ENCODE measurements around the gene PSTPIP1.

PSTPIP1 gene

DNA sequence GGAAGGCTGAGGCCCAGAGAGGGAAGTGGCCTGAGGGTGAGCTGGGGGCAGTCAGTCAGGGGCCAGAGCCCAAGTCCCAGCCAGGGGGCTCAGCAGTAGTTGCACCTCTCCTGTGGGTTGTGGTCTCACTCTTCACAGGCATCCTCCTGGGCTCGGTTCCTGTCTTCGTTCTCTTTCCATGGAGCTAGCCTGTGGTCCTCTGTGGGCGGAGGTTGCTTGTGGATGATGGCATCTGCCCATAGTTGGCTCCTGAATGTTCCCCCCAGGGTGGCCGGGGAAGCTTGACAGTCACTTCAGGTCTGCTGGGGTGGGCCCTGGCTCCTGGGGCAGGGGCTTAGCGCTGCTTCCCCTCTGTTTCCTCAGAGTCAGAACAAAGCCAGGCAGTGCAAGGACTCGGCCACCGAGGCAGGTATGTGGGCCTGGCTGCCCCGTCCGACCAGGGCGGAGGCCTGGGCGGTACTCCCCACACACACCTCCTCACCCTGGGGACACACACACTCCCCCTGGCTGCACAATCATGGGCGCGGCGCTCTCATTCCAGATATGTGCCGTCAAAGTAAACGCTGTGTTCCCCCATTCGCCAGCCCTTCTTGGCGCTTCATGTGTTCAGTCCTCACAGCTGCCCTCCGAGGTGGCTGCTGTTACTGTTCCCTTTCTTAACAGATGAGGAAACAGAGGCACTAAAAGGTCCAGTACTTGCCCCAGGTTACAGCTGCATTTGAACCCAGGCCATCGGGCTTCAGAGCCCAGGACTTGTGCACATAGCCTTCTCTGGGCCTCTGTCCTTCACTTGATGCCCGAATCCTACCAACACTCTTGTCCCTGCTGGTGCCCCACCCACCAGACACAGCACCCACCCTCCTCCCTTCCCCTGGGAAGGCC lies 34.5 kb downstream of the PSTPIP1 start:
- Histone ChIP-seq H3K9ac (ENCODE audit: low read length) (no peak overlapping the region), H3K27me3 (ENCODE audit: control insufficient read depth in 1 of 2, insufficient read depth in 2 of 2, low read length in 2 of 2) (peaks cover 0 to 17% of the 10 kb centered on the region in 2 donors), H3K4me1 (ENCODE audit: insufficient read depth, low read length) (no peaks in the 10 kb centered on the region), H3K27ac (ENCODE audit: low read depth, low read length) (no peak overlapping the region), H3K36me3 (ENCODE audit: insufficient read depth, low read length) (no peaks in the 10 kb centered on the region), H3K9me3 (ENCODE audit: low read length) (no peaks in the 10 kb centered on the region), H3K4me3 (ENCODE audit: low read depth in 1 of 2, low read length in 2 of 2) (no peak overlapping the region)

DNA sequence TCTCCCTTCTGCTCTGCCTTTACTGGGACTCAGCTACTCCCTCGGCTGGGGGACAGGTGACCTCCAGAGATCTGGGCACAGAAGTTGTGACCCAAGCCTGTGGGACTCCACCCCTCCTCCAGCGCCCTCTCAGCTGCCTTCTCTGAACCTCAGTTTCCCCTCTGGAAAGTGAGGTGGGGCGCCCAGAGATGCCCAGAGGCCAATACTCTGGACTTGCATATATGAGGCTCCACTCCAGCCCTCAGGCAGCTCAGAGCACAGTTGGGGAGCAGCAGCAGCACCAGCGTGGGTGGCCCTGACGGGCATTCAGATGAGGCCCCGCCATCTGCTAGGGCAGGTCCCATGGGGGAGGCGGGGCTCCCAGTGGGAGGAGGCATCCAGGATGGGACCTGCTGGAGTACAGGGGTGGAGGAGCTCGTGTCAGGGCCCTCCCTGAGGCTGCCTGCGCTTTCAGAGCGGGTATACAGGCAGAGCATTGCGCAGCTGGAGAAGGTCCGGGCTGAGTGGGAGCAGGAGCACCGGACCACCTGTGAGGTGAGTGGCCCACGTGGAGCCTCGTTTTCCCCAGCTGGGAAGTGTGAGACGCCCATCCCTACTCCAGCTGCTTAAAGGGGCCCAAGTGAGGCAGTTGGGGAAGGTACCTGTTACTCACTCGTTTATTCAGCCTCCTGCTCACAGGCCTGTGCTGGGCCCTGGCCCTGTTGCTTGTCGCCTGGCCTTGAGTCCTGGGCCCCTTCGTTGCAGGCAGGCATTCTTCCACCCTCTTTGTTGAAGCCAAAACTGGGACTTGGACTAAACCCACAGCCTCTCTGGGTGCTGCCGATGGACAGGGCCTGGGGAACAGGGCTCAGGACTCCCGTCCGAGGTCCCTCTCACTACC lies 35.4 kb downstream of the PSTPIP1 start:
- H3K4me3 ChIP-seq (ENCODE audit: low read depth in 1 of 2, low read length in 2 of 2) = no peak overlapping the region
- H3K4me1 ChIP-seq (ENCODE audit: insufficient read depth, low read length) = peaks cover 4% of the 10 kb centered on the region
- no peak overlapping the region for H3K27ac ChIP-seq (ENCODE audit: low read depth, low read length)
- H3K9ac ChIP-seq (ENCODE audit: low read length) = no peak overlapping the region
- H3K27me3 ChIP-seq (ENCODE audit: control insufficient read depth in 1 of 2, insufficient read depth in 2 of 2, low read length in 2 of 2) = peaks cover 0 to 20% of the 10 kb centered on the region in 2 donors
- no peaks in the 10 kb centered on the region for H3K36me3 ChIP-seq (ENCODE audit: insufficient read depth, low read length)
- no peaks in the 10 kb centered on the region for H3K9me3 ChIP-seq (ENCODE audit: low read length)

DNA sequence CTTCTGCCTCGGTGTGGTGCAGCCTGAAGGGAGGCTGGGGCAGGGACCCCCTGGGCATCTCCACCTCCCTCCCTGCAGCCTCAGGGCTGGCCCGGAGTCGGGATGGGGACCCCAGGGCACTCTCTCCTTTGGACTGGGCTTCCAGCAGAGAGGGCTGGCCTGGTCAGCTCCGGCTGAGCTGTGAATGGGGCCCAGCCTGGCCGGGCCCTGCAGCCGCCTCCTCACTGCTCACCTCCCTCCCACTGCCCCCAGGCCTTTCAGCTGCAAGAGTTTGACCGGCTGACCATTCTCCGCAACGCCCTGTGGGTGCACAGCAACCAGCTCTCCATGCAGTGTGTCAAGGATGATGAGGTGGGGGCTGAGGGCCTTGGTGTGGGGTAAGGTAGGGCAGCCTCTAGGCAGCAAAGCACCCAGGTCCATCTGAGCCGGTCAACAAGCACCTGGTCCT lies 36.0 kb downstream of the PSTPIP1 start:
- Histone ChIP-seq H3K27ac (ENCODE audit: low read depth, low read length) (peak overlapping the region; percentile 13), H3K9ac (ENCODE audit: low read length) (no peak overlapping the region), H3K4me3 (ENCODE audit: low read depth in 1 of 2, low read length in 2 of 2) (no peak overlapping the region), H3K9me3 (ENCODE audit: low read length) (no peaks in the 10 kb centered on the region), H3K4me1 (ENCODE audit: insufficient read depth, low read length) (peaks cover 4% of the 10 kb centered on the region), H3K36me3 (ENCODE audit: insufficient read depth, low read length) (no peaks in the 10 kb centered on the region), H3K27me3 (ENCODE audit: control insufficient read depth in 1 of 2, insufficient read depth in 2 of 2, low read length in 2 of 2) (peaks cover 0 to 20% of the 10 kb centered on the region in 2 donors)

DNA sequence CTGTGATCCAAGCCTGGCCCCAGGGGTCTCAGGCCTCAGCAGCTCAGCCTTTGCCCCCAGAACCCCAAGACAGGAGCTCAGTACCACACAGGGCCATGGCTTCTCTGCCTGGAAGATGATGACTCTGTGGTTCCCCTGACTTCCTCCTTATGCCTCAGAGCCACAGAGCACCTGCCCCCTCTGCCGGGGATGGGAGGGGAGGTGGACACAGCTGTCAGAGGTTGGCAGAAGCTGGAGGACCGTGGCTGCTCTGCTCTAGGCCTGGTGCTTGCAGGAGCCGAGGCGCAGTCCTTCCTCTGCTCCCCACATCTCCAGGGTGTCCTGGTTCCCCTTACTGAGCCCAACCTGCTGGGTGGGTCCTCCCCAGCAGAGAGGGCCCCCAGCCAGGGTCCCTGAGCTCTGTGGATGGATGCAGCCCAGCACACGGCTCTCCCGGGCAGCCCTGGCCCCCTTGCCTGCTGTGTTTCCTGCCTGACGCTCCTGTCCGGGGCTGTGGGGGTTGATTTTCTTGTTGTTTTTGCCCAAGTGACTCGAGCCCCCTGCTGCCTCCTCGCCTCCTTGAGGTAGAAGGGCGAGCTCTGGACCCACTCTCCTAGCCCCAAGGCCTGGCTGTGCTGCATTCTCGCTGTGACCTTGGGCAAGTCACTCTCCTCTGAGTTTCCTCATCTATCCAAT lies 36.6 kb downstream of the PSTPIP1 start:
- H3K9ac ChIP-seq (ENCODE audit: low read length) = no peak overlapping the region
- no peaks in the 10 kb centered on the region for H3K9me3 ChIP-seq (ENCODE audit: low read length)
- H3K27ac ChIP-seq (ENCODE audit: low read depth, low read length) = no peak overlapping the region
- peaks cover 0 to 20% of the 10 kb centered on the region in 2 donors for H3K27me3 ChIP-seq (ENCODE audit: control insufficient read depth in 1 of 2, insufficient read depth in 2 of 2, low read length in 2 of 2)
- peaks cover 4% of the 10 kb centered on the region for H3K4me1 ChIP-seq (ENCODE audit: insufficient read depth, low read length)
- H3K4me3 ChIP-seq (ENCODE audit: low read depth in 1 of 2, low read length in 2 of 2) = no peak overlapping the region
- H3K36me3 ChIP-seq (ENCODE audit: insufficient read depth, low read length) = no peaks in the 10 kb centered on the region

DNA sequence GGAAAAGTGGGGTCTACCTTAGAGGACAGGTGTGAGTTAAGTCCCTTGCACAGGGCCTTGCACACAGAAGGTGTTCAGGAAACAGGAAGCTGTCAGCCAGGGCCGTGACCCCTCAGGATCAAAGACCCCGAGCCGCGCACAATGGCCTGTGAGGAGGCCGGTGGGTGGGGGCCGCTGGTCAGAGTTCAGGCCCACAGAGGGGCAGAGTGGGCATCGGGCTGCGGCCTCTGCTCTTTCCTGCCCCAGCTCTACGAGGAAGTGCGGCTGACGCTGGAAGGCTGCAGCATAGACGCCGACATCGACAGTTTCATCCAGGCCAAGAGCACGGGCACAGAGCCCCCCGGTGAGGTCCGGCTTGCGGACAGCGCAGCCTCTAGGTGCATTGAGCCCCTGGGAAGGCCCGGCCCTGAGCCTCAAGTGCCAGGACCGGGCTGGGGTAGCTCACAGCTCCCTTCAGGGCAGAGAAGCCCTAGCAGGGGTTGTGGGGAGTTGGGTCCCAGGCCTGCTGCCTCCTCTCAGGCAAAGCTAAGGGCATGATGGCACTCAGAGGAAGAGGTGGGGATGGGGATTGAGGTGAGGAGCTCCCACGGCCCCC lies 37.2 kb downstream of the PSTPIP1 start:
- no peak overlapping the region for H3K27ac ChIP-seq (ENCODE audit: low read depth, low read length)
- peaks cover 4% of the 10 kb centered on the region for H3K4me1 ChIP-seq (ENCODE audit: insufficient read depth, low read length)
- H3K27me3 ChIP-seq (ENCODE audit: control insufficient read depth in 1 of 2, insufficient read depth in 2 of 2, low read length in 2 of 2) = peaks cover 0 to 20% of the 10 kb centered on the region in 2 donors
- H3K9ac ChIP-seq (ENCODE audit: low read length) = no peak overlapping the region
- H3K36me3 ChIP-seq (ENCODE audit: insufficient read depth, low read length) = no peaks in the 10 kb centered on the region
- no peak overlapping the region for H3K4me3 ChIP-seq (ENCODE audit: low read depth in 1 of 2, low read length in 2 of 2)
- H3K9me3 ChIP-seq (ENCODE audit: low read length) = no peaks in the 10 kb centered on the region

DNA sequence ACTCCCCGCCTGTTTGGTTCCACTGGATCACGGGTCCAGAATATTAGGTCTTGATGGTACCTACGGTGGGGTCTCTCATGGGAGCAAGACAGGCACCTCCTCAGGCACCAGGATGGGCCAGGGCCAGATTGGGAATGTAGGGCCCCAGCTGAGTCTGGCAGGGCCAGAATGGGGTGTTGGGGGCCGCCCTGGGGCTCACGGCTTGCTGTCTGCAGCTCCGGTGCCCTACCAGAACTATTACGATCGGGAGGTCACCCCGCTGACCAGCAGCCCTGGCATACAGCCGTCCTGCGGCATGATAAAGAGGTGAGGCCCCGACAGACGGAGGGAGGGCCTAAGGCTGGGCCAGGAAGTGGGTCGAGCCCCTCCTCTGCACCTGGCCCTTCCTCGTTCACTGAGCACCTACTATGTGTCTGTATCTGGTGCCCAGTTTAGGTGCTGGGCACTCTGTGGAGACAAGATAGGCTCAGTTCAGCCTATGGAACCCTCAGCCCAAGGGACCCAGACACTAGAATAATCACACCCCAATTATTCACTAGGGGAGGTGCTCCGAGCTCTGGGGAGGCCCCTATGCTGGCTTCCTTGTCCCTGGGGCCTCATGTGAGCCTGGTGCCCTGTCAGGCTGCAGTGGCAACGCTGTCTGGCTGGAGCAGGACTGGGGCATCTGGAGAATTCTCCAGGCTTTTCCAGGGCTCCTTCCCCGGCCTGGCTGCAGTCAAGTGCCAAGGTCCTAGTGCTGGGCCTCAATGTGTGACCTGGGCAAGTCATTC lies 37.9 kb downstream of the PSTPIP1 start:
- no peaks in the 10 kb centered on the region for H3K36me3 ChIP-seq (ENCODE audit: insufficient read depth, low read length)
- no peak overlapping the region for H3K4me3 ChIP-seq (ENCODE audit: low read depth in 1 of 2, low read length in 2 of 2)
- H3K9ac ChIP-seq (ENCODE audit: low read length) = no peak overlapping the region
- H3K4me1 ChIP-seq (ENCODE audit: insufficient read depth, low read length) = peaks cover 4% of the 10 kb centered on the region
- H3K9me3 ChIP-seq (ENCODE audit: low read length) = no peaks in the 10 kb centered on the region
- H3K27ac ChIP-seq (ENCODE audit: low read depth, low read length) = no peak overlapping the region
- peaks cover 0 to 20% of the 10 kb centered on the region in 2 donors for H3K27me3 ChIP-seq (ENCODE audit: control insufficient read depth in 1 of 2, insufficient read depth in 2 of 2, low read length in 2 of 2)

DNA sequence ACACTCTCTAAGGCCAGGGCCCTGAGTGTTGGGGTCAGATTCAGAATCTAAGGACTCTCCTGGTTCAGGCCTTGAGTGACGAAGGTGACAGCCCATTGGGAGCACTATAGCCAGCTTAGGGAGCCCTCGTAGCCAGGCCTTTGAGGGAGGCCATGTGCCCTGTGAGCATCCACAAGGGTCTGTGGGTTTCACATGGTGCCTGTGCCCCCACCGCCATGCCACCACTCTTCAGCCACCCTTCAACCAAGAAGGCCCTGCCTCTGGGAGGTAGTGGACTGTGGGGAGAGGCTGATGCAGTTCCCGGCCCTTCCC lies 38.4 kb downstream of the PSTPIP1 start:
- Histone ChIP-seq H3K9me3 (ENCODE audit: low read length) (no peaks in the 10 kb centered on the region), H3K36me3 (ENCODE audit: insufficient read depth, low read length) (no peaks in the 10 kb centered on the region), H3K9ac (ENCODE audit: low read length) (no peak overlapping the region), H3K27ac (ENCODE audit: low read depth, low read length) (no peak overlapping the region), H3K4me3 (ENCODE audit: low read depth in 1 of 2, low read length in 2 of 2) (no peak overlapping the region), H3K27me3 (ENCODE audit: control insufficient read depth in 1 of 2, insufficient read depth in 2 of 2, low read length in 2 of 2) (peaks cover 0 to 18% of the 10 kb centered on the region in 2 donors), H3K4me1 (ENCODE audit: insufficient read depth, low read length) (peaks cover 4% of the 10 kb centered on the region)

DNA sequence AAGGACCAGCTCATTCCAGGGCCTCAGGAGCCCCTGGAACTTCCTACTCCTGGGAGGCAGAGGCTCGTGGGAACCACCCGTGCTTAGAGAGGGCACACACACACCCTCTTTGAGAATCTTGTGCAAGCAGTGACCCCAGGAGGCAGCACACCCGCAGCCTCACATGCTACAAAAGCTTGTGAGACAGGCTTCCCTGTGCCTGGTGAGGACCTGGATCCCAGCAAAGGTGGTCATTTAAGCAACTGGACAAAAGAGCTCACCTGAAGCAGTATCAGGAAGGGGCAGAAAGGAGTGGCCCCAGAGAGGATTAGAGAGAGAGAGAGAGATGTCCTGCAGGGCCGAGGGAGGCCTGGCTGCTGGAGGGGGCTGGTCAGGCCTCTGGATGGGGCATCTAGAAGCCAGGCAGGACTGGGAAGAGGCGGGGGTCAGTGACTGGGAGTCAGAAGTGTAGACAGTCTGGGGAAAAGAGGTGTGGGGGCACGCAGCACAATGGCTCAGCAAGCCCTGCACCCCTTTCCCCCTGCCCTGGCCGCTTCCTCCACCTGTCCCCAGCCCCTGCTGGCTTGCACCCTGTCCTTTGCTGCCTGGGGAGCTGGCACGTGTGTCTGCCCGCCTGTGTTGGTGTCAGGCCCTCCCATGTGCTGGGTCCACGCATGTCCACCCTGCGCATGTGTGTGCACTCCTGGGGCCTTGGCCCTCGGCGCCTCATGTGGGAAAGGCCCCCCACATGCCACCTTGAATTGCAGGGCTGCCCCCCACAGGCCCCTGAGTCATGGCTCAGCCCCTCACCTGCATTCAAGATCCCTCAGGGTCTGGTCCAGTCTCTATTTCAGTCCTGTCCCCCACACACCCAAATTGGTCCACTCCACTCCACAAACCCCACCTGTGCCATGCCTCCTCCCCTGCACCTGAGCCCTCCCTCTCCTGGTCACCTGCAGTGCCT lies 39.1 kb downstream of the PSTPIP1 start:
- Histone ChIP-seq H3K4me3 (ENCODE audit: low read depth in 1 of 2, low read length in 2 of 2) (no peak overlapping the region), H3K36me3 (ENCODE audit: insufficient read depth, low read length) (no peaks in the 10 kb centered on the region), H3K4me1 (ENCODE audit: insufficient read depth, low read length) (peaks cover 4% of the 10 kb centered on the region), H3K27ac (ENCODE audit: low read depth, low read length) (no peak overlapping the region), H3K9me3 (ENCODE audit: low read length) (no peaks in the 10 kb centered on the region), H3K27me3 (ENCODE audit: control insufficient read depth in 1 of 2, insufficient read depth in 2 of 2, low read length in 2 of 2) (peaks cover 0 to 12% of the 10 kb centered on the region in 2 donors), H3K9ac (ENCODE audit: low read length) (no peak overlapping the region)

DNA sequence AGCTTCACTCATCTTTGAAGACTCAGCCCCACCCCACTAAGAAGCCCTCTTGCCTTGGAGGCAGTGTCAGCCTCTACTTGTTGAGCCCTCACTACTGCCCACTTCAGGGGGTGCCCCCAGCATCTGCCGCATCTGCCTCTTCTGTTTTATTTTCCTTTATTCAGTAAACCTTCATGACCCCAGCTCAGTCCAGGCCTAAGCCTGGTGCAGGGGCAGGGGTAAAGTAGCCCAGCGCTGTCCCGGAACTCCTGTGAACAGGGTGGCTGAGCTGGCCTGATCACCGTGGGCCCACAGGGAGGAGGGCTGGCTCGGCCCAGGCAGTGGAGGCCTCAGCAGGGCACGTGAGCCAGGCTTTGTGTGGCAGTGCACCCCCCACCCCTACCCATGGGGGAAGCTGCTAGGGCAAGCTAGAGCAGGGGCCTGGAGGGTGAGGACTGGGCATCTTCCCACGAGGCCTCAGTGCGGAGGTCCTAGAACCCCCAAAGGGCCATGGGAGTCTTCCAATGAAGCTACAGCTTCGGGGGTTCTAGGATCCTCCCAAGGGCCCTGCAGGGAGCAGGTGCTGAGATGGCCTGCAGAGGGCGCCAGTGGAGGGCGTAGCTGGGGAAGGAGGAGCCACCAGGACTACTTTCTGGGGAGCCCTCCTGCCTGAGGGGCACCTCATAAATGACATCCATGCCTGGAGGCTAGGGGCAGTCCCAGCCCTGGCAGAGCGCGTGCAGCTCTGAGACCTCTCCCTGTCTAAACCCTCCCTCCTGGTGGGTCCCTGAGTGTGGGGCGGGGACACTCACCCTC lies 40.0 kb downstream of the PSTPIP1 start:
- Histone ChIP-seq H3K27me3 (ENCODE audit: control insufficient read depth in 1 of 2, insufficient read depth in 2 of 2, low read length in 2 of 2) (peaks cover 0 to 8% of the 10 kb centered on the region in 2 donors), H3K4me3 (ENCODE audit: low read depth in 1 of 2, low read length in 2 of 2) (no peak overlapping the region), H3K9ac (ENCODE audit: low read length) (no peak overlapping the region), H3K27ac (ENCODE audit: low read depth, low read length) (no peak overlapping the region), H3K36me3 (ENCODE audit: insufficient read depth, low read length) (no peaks in the 10 kb centered on the region), H3K4me1 (ENCODE audit: insufficient read depth, low read length) (peaks cover 4% of the 10 kb centered on the region), H3K9me3 (ENCODE audit: low read length) (no peaks in the 10 kb centered on the region)
